ENCODE data around the gene SRRM1. TPM values are rescaled to one million over a fixed set of nuclear protein-coding genes. Genes with fewer than 3 reads are reported as not detected.

SRRM1 gene
- total and polyA plus RNA-seq, 2 experiments from 2014 or later: 61.6 to 84.3 TPM

GRCh38 chr1:24688033-24688432 lies 44.9 kb downstream of the SRRM1 start:
- no peak overlapping the region for H3K27ac ChIP-seq
- H3K4me1 ChIP-seq (ENCODE audit: insufficient read depth): peaks cover 3% of the 10 kb centered on the region
- H3K36me3 ChIP-seq (replicated peaks; ENCODE audit: insufficient read depth, low read depth): no peaks in the 10 kb centered on the region
- no peaks in the 10 kb centered on the region for H3K27me3 ChIP-seq
- TF ChIP-seq, protein P1, sequence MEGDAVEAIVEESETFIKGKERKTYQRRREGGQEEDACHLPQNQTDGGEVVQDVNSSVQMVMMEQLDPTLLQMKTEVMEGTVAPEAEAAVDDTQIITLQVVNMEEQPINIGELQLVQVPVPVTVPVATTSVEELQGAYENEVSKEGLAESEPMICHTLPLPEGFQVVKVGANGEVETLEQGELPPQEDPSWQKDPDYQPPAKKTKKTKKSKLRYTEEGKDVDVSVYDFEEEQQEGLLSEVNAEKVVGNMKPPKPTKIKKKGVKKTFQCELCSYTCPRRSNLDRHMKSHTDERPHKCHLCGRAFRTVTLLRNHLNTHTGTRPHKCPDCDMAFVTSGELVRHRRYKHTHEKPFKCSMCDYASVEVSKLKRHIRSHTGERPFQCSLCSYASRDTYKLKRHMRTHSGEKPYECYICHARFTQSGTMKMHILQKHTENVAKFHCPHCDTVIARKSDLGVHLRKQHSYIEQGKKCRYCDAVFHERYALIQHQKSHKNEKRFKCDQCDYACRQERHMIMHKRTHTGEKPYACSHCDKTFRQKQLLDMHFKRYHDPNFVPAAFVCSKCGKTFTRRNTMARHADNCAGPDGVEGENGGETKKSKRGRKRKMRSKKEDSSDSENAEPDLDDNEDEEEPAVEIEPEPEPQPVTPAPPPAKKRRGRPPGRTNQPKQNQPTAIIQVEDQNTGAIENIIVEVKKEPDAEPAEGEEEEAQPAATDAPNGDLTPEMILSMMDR (IDR thresholded peaks at IDR 0.05; ENCODE audit: poor library complexity): no peak
- no peak for TF ChIP-seq EZH2 (IDR thresholded peaks at IDR 0.05; ENCODE audit: borderline replicate concordance)
- no peak for TF ChIP-seq EZH2phosphoT487 (IDR thresholded peaks at IDR 0.05; ENCODE audit: low read depth, severe bottlenecking, unreplicated experiment)
- no peak overlapping the region for H2AFZ ChIP-seq
- no peak overlapping the region for H3K4me2 ChIP-seq
- H4K20me1 ChIP-seq (ENCODE audit: insufficient read depth, poor library complexity, severe bottlenecking): no peaks in the 10 kb centered on the region
- DNase-seq (ENCODE audit: low spot score): no peak
- H3K4me3 ChIP-seq: no peak overlapping the region
- H3K79me2 ChIP-seq: no peaks in the 10 kb centered on the region
- WGBS (ENCODE audit: low lambda C conversion rate, missing lambda C conversion rate): 88% methylated on average over 2 of the region's 2 CpGs
- H3K9me3 ChIP-seq (ENCODE audit: low read depth): no peaks in the 10 kb centered on the region
- no peaks in the 10 kb centered on the region for H3K9me2 ChIP-seq (replicated peaks; ENCODE audit: insufficient read depth)

GRCh38 chr1:24688621-24689195 lies 45.6 kb downstream of the SRRM1 start:
- no peak overlapping the region for H2AFZ ChIP-seq
- no peaks in the 10 kb centered on the region for H3K79me2 ChIP-seq
- no peaks in the 10 kb centered on the region for H3K9me2 ChIP-seq (replicated peaks; ENCODE audit: insufficient read depth)
- WGBS (ENCODE audit: low lambda C conversion rate, missing lambda C conversion rate): 58% methylated on average over 13 of the region's 13 CpGs
- no peak overlapping the region for H3K27ac ChIP-seq
- H3K9me3 ChIP-seq (ENCODE audit: low read depth): no peaks in the 10 kb centered on the region
- no peak overlapping the region for H3K4me2 ChIP-seq
- no peak overlapping the region for H3K4me3 ChIP-seq
- peak; percentile 83 for DNase-seq (ENCODE audit: low spot score)
- H4K20me1 ChIP-seq (ENCODE audit: insufficient read depth, poor library complexity, severe bottlenecking): no peaks in the 10 kb centered on the region
- H3K36me3 ChIP-seq (replicated peaks; ENCODE audit: insufficient read depth, low read depth): no peaks in the 10 kb centered on the region
- TF ChIP-seq EZH2 (IDR thresholded peaks at IDR 0.05; ENCODE audit: borderline replicate concordance): no peak
- TF ChIP-seq, protein P1 (IDR thresholded peaks at IDR 0.05; ENCODE audit: poor library complexity): peak; percentile 82
- no peaks in the 10 kb centered on the region for H3K27me3 ChIP-seq
- peaks cover 2% of the 10 kb centered on the region for H3K4me1 ChIP-seq (ENCODE audit: insufficient read depth)

- H3K36me3 ChIP-seq (replicated peaks; ENCODE audit: insufficient read depth, low read depth): no peaks in the 10 kb centered on the region
- H3K79me2 ChIP-seq: no peaks in the 10 kb centered on the region
- no peaks in the 10 kb centered on the region for H3K9me2 ChIP-seq (replicated peaks; ENCODE audit: insufficient read depth)
- DNase-seq (ENCODE audit: low spot score): no peak
- TF ChIP-seq, protein P1 (IDR thresholded peaks at IDR 0.05; ENCODE audit: poor library complexity): no peak
- no peak for TF ChIP-seq EZH2 (IDR thresholded peaks at IDR 0.05; ENCODE audit: borderline replicate concordance)
- TF ChIP-seq EZH2phosphoT487 (IDR thresholded peaks at IDR 0.05; ENCODE audit: low read depth, severe bottlenecking, unreplicated experiment): no peak
- H3K27ac ChIP-seq: no peak overlapping the region
- no peaks in the 10 kb centered on the region for H3K9me3 ChIP-seq (ENCODE audit: low read depth)
- H3K27me3 ChIP-seq: no peaks in the 10 kb centered on the region
- no peak overlapping the region for H2AFZ ChIP-seq
- peaks cover 5% of the 10 kb centered on the region for H3K4me1 ChIP-seq (ENCODE audit: insufficient read depth)
- H3K4me3 ChIP-seq: no peak overlapping the region
- H3K4me2 ChIP-seq: no peak overlapping the region
- H4K20me1 ChIP-seq (ENCODE audit: insufficient read depth, poor library complexity, severe bottlenecking): no peaks in the 10 kb centered on the region
- 49% methylated on average over 2 of the region's 2 CpGs for WGBS (ENCODE audit: low lambda C conversion rate, missing lambda C conversion rate)
Measured at GRCh38 chr1:24691051-24691450, 47.9 kb downstream of the SRRM1 start.
